Forelimb muscle (tissue), 1 donor: ENCODE data around the gene HILPDA. TPM values are rescaled to one million over a fixed set of nuclear protein-coding genes. Genes with fewer than 3 reads are reported as not detected.

Experiments
- DNase-seq: peaks from one replicate; pipeline ENCODE4 v3.0.0-alpha.2; 2013; ENCODE audit warnings: low read depth
- polyA plus RNA-seq: library from polyadenylated mRNA; unstranded; fragments of 120-200 nt; gene quantifications from one replicate; pipeline ENCODE4 v1.2.1, GENCODE V29; 2013; ENCODE audit not compliant: insufficient read length

The HILPDA gene
- polyA plus RNA-seq: 9.5 TPM

GRCh38 chr7:128455543-128456254, at the start of gene HILPDA:
HILPDA (plus strand) TSS chr7:128455878; CDS start chr7:128457269, 1,391 bp downstream.
- peak; percentile 61 for DNase-seq

DNA sequence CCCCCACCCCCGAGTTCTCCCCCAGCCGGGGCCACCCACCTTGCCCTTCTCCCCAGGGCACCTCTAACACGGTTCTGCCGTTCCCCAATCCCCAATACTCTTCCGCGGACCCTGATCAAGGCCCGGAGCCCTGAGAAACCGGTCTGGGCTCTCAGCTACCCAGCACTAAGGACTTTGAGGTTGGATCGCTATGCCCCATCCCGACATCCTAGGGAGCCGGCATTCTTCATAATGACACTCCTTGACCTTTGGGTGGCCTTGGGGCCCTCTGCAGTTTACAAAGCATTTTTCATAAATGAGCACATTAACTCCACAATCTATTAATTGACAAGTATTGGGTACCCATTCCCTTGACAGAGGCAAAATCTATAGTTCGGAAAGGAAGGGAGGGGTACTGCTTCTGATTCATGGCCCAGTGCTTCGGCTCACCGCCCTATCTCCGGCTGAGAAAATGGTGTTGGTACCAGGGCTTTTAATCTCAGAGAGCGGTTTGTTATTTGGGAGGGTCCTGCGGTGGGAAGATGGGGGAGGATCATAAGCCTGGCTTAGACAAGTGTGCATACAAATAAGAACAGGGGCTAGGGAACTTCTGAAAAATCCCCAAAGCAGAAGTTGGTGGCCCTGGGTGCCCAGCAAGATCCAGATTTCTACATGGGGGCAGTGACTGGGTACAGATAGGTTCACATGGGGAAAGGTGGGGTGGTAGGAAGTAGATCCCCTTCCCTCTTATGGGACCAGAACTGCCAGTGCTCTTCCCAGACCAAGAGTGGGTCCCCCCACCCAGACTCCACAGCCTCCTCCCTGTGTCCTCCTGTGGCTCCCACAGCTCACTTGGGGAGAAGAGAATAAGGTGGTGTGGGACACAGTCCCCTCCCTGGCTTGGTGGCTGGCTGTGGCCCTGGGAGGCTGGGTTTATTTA, 49.1 kb upstream of the HILPDA start:
- no peak for DNase-seq

GRCh38 chr7:128407233-128407589, 48.5 kb upstream of the HILPDA start:
- no peak for DNase-seq

DNA sequence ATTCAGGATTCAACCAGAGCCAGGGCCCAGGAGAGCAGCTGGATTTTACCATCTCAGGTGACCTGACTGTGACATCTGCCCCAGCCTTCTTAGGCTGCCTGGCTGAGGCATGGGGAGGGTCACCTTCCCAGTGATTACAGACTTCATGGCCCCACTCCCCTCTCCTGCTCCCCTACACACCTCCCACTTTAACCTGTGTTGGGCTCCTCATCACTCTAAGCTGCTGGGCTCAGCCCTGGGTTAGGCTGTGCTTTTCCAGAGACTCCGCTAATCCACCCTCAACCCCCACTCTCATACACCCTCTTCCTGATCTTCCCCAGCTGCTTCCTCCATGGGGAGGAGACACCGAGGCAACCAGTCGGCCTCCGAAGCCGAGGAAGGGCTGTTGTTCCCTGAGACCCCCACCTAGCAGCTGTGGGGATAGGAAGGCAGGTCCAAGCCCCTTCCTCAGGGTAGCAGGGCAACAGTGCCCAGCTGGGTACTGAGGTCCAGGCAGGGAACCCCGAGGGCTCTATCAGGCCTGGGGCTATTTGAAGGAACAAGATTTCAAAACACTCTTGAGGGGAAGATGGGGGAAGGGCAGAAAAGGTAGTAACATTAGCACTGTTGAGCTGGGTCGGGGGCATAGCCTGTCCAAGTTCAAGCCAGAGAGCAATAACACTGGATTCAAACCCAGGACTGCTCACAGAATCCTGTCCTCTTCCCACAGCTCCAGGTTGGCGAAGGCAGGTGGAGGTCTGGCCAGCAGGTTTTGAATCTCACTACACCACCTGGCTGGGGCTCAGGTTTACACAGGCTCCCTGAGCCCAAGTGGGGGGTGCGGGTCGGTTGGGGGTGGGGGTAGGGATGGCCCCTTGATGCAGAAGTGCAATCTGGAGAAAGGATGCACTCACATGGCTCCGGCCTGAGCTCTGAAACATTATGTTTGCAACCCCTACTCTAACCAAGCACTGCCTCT, 47.6 kb upstream of the HILPDA start:
- no peak for DNase-seq

DNA sequence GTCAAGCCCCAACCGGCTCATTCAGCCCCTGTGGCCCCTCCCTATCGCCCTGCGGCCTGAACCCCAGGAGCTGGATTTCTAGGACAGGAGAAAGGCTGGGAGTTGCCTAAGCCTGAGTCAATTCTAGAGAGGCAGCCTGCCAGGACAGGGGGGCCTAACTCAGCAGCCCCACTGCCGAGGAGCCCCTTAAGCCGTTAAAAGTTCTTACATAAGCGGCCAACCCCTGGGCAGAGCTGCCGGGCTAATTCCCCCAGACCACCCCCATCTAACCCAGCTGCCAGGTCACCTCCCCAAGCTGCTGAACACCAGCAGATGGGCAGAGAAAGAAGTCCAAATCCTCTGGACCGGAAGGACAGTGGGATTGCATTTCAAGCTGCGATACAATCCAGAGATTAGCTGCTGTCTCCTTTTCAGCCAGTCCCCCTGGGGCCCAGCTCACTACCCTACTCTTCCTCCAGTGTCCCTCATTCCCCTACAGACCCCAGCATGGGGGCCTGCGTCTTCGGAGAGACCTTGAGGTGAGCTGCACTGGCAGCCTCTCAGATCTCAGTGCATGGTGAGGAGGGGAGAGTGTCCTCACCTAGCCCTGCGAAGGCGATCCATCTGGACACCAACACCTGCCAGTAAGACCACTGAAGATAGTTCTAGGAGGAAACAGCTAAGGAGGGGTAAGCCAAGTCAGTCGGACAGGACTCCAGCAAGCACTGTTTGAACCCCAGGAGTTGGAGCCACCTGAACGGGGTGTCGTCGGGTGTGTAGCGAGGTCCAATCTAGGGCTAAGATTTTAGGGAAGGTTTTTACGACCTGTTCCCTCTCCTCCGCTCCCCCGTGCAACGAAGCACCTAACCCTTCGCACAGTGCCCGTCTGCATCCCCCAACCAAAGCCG, 46.7 kb upstream of the HILPDA start:
- no peak for DNase-seq

DNA sequence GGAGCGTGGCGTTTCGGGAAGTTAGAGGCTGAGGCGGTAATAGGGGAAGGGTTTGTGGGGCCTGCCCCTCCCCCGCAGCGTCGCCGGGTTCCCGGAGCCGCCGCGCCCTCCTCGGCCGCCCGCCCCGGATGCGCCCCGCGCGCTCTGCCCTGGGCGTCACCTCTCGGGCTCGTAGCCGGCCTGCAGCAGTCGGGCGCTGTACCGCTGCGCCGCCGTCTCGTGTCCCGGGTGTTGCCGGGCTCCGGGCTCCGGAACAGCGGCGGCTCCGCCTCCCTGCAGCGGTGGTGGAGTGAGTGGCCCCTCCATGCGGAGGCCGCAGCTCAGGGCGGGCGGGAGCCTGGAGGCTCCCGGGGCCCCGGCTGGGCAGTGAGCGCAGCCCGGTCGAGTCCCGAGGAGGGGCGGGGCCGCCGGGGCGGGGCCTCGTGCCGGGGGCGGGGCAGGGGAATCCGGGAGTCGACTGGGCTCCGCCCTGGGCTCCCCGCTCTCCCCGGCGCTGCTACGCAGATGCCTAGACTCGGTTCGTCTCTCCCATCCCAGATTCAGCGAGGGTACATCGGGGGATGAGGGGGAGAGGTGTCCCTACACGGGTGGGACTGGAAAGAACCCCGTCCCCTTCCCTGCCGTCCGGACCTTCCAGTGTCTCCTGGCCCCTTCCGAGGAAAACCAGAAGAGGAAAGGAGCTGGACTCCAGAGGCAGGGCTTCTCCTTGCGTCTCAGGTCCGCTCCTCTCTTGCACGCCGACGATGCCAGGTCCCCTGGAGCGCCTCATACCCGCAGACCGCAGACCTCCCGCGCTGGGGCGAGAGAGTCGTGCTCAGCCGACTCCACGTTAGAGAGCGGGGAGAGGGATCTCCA, 45.9 kb upstream of the HILPDA start, which contains the start of gene IMPDH1:
IMPDH1 (minus strand) TSS at position 387 of the 855 bp plus-strand sequence; CDS start at position 306, 81 bp downstream.
- DNase-seq: no peak

DNA sequence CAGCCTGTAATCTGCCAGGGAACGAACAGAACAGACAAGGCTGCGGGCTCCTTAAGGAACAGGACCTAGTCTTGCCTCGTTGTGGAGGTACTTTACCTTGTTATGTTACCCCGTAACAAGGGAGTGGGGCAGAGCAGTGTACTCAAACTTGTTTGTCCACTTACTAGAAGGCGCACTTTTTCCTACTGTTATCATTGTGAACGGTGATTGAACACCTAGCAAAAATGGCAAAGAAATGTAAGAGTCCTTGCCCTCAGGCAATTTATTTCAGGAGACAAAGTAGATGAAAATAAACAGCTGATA, 45.3 kb upstream of the HILPDA start:
- DNase-seq: no peak

DNA sequence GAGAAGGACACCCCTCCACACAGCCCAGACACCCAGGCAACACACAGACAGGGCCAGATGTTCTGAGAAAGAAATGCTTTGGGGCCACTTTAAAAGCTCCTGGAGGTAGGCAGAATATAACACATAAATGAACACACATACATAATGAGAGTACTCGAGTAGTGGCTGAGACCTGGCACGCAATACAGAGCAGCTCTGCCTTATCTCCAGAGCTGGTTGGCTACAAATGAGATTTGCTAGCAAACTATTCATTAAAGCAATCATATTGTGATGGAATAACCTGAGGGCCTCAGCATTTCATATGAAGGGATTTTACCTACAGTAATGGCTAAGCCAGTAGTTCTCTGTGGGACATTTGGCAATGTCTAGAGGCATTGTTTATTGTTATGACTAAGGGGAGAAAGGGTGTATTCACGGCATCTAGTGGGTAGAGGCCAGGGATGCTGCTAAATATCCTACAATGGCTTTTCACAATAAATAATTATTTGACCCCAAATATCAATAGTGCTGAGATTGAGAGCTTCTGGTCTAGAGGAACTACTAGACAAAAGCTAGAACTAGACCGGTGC, 40.4 kb upstream of the HILPDA start:
- DNase-seq: no peak

- DNase-seq: no peak
Measured at GRCh38 chr7:128417071-128417470, 38.6 kb upstream of the HILPDA start.

DNA sequence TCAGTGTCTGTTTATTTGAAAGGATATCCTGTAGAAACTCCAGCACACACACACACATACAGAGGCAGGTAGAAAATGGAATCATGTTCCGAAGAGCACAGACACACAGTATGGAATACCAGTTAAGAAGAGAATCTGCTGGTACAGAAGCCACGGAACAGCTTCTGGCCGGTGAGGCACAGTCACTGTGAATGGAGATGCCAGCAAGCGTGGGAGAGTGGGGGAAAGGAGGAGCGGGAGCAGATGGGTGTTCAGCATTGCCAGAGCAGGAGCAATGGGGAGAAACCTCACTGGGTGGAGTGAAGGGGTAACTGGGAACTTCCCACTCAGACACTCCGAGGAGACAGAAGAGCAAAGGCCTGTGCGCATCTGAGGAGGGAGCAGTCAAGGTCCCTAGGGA, 36.4 kb upstream of the HILPDA start:
- no peak for DNase-seq

DNA sequence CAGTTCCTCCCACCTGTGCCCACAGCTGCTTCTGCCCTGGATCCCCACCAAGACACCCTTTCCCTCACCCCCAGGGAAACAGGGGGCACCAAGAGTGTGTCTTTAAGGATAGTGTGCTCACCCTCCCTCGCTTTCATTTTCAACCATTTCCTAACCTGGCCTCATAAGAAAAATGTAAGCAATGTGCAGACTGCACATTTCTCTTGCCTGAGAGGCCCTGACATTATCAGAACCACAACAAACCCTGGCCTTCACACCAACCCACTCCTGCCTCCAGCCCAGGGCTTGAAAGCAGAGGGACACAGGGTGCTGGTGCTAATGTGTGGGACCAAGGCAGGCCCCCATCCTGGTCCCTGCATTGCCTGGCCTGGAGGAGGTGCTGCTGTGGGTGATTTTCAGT, 34.9 kb upstream of the HILPDA start:
- DNase-seq: no peak

DNA sequence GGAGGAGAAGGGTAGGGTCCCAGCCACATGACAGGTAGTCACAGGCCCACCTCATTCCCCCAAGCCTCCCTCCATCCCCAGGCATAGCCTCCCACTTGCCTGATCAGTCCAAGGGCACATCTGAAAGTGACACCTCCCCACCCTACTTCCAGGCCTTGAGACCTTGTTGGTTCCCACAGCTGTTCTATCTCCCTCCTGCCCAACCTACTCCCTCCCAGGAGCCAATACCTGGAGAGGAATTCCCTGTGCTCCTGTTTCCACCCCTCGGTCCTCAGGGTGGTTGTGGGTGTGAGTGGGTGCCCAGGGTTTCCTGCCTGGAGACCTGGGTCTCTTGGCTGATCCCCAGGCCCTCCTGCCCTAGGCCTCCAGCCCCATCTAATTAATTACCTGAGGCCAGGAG, 34.3 kb upstream of the HILPDA start:
- DNase-seq: no peak

DNA sequence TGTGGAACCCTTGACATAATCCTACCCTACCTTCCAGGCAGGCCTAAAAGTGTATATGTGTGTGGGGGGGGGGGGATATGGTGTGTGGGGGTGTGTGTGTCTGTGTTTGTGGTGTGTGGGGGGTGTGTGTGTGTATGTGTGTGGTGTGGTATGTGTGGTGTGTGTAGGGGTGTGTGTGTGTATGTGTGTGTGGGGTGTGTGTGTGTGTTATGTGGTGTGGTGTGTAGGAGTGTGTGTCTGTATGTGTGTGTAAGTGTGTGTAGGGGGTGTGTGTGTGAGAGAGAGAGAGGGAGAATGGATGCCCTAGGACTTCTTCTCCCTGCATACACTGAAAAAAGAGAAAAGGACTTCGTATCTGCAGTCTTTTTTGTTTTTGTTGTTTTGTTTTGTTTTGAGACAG, 33.6 kb upstream of the HILPDA start:
- no peak for DNase-seq

GRCh38 chr7:128422842-128423241, 32.8 kb upstream of the HILPDA start:
- DNase-seq: no peak

GRCh38 chr7:128424686-128425275, 30.9 kb upstream of the HILPDA start:
- DNase-seq: no peak

- DNase-seq: no peak
Measured at GRCh38 chr7:128425850-128426249, 29.8 kb upstream of the HILPDA start.

GRCh38 chr7:128427289-128427891, 28.3 kb upstream of the HILPDA start:
- DNase-seq: no peak

DNA sequence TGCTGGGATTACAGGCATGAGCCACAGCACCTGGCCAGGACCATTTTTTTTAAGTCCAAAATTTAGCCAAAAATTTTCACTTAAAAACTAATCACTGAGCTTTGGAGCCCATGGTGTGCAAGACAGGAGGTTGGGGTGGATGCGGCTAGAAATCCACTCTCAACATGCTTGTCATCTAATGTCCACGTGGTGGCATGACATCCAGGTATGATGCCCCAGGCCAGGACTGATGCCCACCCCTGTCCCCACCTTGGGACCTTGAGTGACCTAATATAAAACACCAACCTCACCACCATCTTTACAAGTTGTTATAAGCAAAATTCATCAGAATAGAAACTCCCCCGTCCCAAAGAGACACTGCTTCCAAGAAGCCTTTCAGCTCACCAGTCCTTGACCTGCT, 25.5 kb upstream of the HILPDA start:
- no peak for DNase-seq

- no peak for DNase-seq
Measured at GRCh38 chr7:128431221-128431620, 24.5 kb upstream of the HILPDA start.
